Liver (tissue), 9 donors: ENCODE data around the gene MAGI1. TPM values are rescaled to one million over a fixed set of nuclear protein-coding genes. Genes with fewer than 3 reads are reported as not detected.

Source experiments
- DNase-seq: peaks from one replicate; pipeline ENCODE4 v3.0.0-alpha.2; 2017; ENCODE audit warnings: low spot score
- H3K27ac ChIP-seq, 2 donors: one replicate each; pipeline ENCODE4 v1.7.0; 2013; ENCODE audit warnings: inconsistent platforms in 2 of 2, low read length in 2 of 2, control low read depth in 1 of 2, low read depth in 1 of 2, mild to moderate bottlenecking in 1 of 2
- H3K27me3 ChIP-seq, 4 donors: one replicate each; pipeline versions ENCODE4 v1.6.1 to v1.7.0; 2013; ENCODE audit warnings: low read length in 3 of 4, inconsistent platforms in 1 of 4, mild to moderate bottlenecking in 1 of 4, moderate library complexity in 1 of 4; ENCODE audit not compliant: control insufficient read depth in 4 of 4, insufficient read depth in 4 of 4
- H3K36me3 ChIP-seq, 4 donors: one replicate each; pipeline versions ENCODE4 v1.6.1 to v1.7.0; 2013; ENCODE audit warnings: low read length in 3 of 4, mild to moderate bottlenecking in 3 of 4, low read depth in 1 of 4, moderate library complexity in 1 of 4; ENCODE audit not compliant: control insufficient read depth in 4 of 4, insufficient read depth in 3 of 4
- H3K4me1 ChIP-seq, 4 donors: one replicate each; pipeline versions ENCODE4 v1.6.1 to v1.7.0; 2013; ENCODE audit warnings: low read length in 3 of 4, mild to moderate bottlenecking in 3 of 4, moderate library complexity in 1 of 4; ENCODE audit not compliant: control insufficient read depth in 4 of 4, insufficient read depth in 4 of 4
- H3K4me3 ChIP-seq, 3 donors: one replicate each; pipeline versions ENCODE4 v1.6.1 to v1.7.0; 2013; ENCODE audit warnings: low read length in 3 of 3, control low read depth in 1 of 3, low read depth in 1 of 3, mild to moderate bottlenecking in 1 of 3
- H3K9ac ChIP-seq, 2 donors: one replicate each; pipeline ENCODE4 v1.7.0; 2013; ENCODE audit warnings: low read length in 2 of 2, mild to moderate bottlenecking in 2 of 2, moderate library complexity in 2 of 2, control low read depth in 1 of 2, low read depth in 1 of 2
- H3K9me3 ChIP-seq, 4 donors: one replicate each; pipeline versions ENCODE4 v1.6.1 to v1.7.0; 2013; ENCODE audit warnings: low read length in 3 of 4; ENCODE audit not compliant: control insufficient read depth in 4 of 4
- EGR1 ChIP-seq, 2 donors: IDR thresholded peaks; 2 replicates each; pipeline ENCODE4 v1.6.1; 2016 to 2018; ENCODE audit warnings: antibody characterized with exemption in 2 of 2, low read depth in 2 of 2
- FOXA1 ChIP-seq: IDR thresholded peaks from 2 replicates; pipeline ENCODE4 v1.6.1; 2016; ENCODE audit warnings: antibody characterized with exemption
- FOXA2 ChIP-seq: IDR thresholded peaks from 2 replicates; pipeline ENCODE4 v1.6.1; 2016; ENCODE audit warnings: antibody characterized with exemption
- GABPA ChIP-seq, 2 donors: IDR thresholded peaks in 1 of 2; conservative IDR thresholded peaks in 1 of 2; 2 replicates each; pipeline ENCODE4 v1.6.1; 2016; ENCODE audit warnings: antibody characterized with exemption in 2 of 2, mild to moderate bottlenecking in 1 of 2, moderate library complexity in 1 of 2
- HNF4A ChIP-seq, 2 donors: conservative IDR thresholded peaks; 2 replicates each; pipeline ENCODE4 v1.6.1; 2016; ENCODE audit warnings: antibody characterized with exemption in 2 of 2, mild to moderate bottlenecking in 2 of 2
- HNF4G ChIP-seq: IDR thresholded peaks from 2 replicates; pipeline ENCODE4 v1.6.1; 2016; ENCODE audit warnings: antibody characterized with exemption
- JUND ChIP-seq, 2 donors: IDR thresholded peaks; 2 replicates each; pipeline ENCODE4 v1.6.1; 2016; ENCODE audit warnings: antibody characterized with exemption in 2 of 2
- NR2F2 ChIP-seq: IDR thresholded peaks from 2 replicates; pipeline ENCODE4 v1.6.1; 2016; ENCODE audit warnings: antibody characterized with exemption
- RAD21 ChIP-seq, 2 donors: IDR thresholded peaks; 2 replicates each; pipeline ENCODE4 v1.6.1; 2016; ENCODE audit warnings: antibody characterized with exemption in 2 of 2, mild to moderate bottlenecking in 2 of 2
- RXRA ChIP-seq, 2 donors: IDR thresholded peaks; 2 replicates each; pipeline ENCODE4 v1.6.1; 2017 to 2018; ENCODE audit warnings: antibody characterized with exemption in 2 of 2, mild to moderate bottlenecking in 1 of 2
- SP1 ChIP-seq: IDR thresholded peaks from 2 replicates; pipeline ENCODE4 v1.6.1; 2018; ENCODE audit warnings: antibody characterized with exemption, mild to moderate bottlenecking
- TAF1 ChIP-seq: conservative IDR thresholded peaks from 2 replicates; pipeline ENCODE4 v1.6.1; 2016; ENCODE audit warnings: antibody characterized with exemption, mild to moderate bottlenecking
- YY1 ChIP-seq: IDR thresholded peaks from 2 replicates; pipeline ENCODE4 v1.6.1; 2016; ENCODE audit warnings: antibody characterized with exemption, mild to moderate bottlenecking
- WGBS: extraction: QIAGEN DNeasy Blood & Tissue Kit; methylation state at CpG from one replicate; pipeline ENCODE4 v1.1.7; 2013; 5-methylcytosine and 5-hydroxymethylcytosine counted together
- polyA plus RNA-seq, 2 donors: library from polyadenylated mRNA; stranded (reverse) in 1 of 2; unstranded in 1 of 2; fragments of 200-250 nt in 1 of 2; fragments of >200 nt in 1 of 2; fragmentation: Nextera tagmentation in 1 of 2; extraction: Ambion mirVana in 1 of 2; gene quantifications; one replicate each; pipeline versions ENCODE4 v1.2.1 to v1.2.3, GENCODE V29; 2013 to 2015
- total RNA-seq, 2 donors: library from RNA; depleted of rRNA; stranded (reverse); fragments of >200 nt; gene quantifications; one replicate each; pipeline ENCODE4 v1.2.3, GENCODE V29; 2014
- TF ChIP-seq, protein P1 (sequence below): fragments of 150-350 bp; IDR thresholded peaks from 2 replicates; pipeline ENCODE4 v1.5.1; 2017; ENCODE audit warnings: improper control_type of control experiment, low read depth, low read length; ENCODE audit not compliant: missing input control
- TF ChIP-seq, protein P2 (sequence below): IDR thresholded peaks from 2 replicates; pipeline ENCODE4 v1.6.1; 2016; ENCODE audit warnings: antibody characterized with exemption
- TF ChIP-seq, protein P3 (sequence below): IDR thresholded peaks from 2 replicates; pipeline ENCODE4 v1.6.1; 2016; ENCODE audit warnings: antibody characterized with exemption
- TF ChIP-seq, protein P4 (sequence below): IDR thresholded peaks from 2 replicates; pipeline ENCODE4 v1.6.1; 2016; ENCODE audit warnings: antibody characterized with exemption, mild to moderate bottlenecking
- TF ChIP-seq, protein P5 (sequence below): IDR thresholded peaks from 2 replicates; pipeline ENCODE4 v1.6.1; 2016; ENCODE audit warnings: antibody characterized with exemption
- donor health status: healthy.
- donor health status: healthy.
- donor health status: healthy.
- donor health status: healthy.
- donor health status: healthy.

The MAGI1 gene
- total and polyA plus RNA-seq, 4 donors = 9.6 to 68.8 (median 14.0) TPM

DNA sequence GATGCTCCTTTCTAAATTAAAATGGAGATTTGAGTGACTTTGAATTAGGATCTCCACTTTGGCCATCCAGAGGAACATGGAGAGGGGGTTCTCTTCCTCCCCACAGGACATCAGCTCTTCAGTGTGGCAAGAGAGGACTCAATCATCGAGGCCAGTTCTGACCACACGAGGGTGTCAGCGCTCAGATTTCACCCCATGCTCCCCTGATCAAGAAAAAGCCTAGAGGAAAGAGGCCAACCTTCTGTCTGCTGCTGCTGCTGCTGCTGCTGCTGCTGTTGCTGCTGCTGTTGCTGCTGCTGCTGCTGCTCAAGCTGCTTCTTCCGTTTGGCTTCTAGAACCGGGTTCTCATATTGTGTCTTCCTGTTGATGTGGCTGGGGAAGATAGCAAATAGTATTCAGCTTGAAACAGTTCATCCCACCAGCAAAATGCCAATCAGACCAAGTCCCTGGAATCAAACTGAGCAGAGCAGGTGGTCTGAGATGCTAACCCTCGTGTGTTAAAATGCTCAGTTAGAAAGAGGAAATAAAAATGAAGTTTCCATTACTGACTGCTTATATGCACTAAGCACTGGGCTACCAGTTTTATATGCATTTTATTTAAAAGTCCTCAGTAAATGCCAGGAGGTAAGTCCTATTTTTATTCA lies 599.0 kb downstream of the MAGI1 start:
- peak; percentile 41 for DNase-seq
- 42% methylated on average over 6 of the region's 6 CpGs for WGBS
- Histone ChIP-seq H3K36me3 (peaks cover 0 to 13% (median 6%) of the 10 kb centered on the region in 4 donors), H3K9me3 (no peaks in the 10 kb centered on the region), H3K4me1 (no peaks in the 10 kb centered on the region), H3K27me3 (no peaks in the 10 kb centered on the region), H3K4me3 (no peak overlapping the region), H3K27ac (no peak overlapping the region), H3K9ac (no peak overlapping the region)
- TF ChIP-seq, protein P1, sequence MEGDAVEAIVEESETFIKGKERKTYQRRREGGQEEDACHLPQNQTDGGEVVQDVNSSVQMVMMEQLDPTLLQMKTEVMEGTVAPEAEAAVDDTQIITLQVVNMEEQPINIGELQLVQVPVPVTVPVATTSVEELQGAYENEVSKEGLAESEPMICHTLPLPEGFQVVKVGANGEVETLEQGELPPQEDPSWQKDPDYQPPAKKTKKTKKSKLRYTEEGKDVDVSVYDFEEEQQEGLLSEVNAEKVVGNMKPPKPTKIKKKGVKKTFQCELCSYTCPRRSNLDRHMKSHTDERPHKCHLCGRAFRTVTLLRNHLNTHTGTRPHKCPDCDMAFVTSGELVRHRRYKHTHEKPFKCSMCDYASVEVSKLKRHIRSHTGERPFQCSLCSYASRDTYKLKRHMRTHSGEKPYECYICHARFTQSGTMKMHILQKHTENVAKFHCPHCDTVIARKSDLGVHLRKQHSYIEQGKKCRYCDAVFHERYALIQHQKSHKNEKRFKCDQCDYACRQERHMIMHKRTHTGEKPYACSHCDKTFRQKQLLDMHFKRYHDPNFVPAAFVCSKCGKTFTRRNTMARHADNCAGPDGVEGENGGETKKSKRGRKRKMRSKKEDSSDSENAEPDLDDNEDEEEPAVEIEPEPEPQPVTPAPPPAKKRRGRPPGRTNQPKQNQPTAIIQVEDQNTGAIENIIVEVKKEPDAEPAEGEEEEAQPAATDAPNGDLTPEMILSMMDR = peak; percentile 52
- no peak for TF ChIP-seq NR2F2
- TF ChIP-seq RAD21 (IDR thresholded peaks at IDR 0.05) = peak; percentile 82 to 89
- no peak for TF ChIP-seq TAF1

DNA sequence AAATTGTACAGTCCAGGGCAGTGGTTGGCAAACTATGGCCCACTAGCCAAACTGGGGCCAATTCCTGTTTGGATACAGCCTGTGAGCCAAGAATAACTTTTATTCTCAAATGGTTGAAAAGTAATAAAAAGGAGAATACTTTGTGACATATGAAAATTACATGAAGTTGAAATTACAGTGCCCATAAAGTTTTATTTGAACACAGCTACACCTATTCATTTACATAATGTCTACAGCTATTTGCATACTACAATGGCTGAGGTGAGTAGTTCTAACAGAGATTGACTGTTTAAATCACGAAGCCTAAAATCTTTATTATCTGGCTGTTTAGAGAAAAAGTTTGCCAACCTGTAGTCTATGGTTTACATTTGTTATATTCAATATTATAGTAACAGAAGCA lies 600.1 kb downstream of the MAGI1 start:
- 98% methylated on average over 1 of the region's 1 CpG for WGBS
- Histone ChIP-seq H3K9ac (no peak overlapping the region), H3K27ac (no peak overlapping the region), H3K27me3 (no peaks in the 10 kb centered on the region), H3K36me3 (peaks cover 0 to 13% (median 6%) of the 10 kb centered on the region in 4 donors), H3K9me3 (no peaks in the 10 kb centered on the region), H3K4me1 (no peaks in the 10 kb centered on the region), H3K4me3 (no peak overlapping the region)
- TF ChIP-seq NR2F2 = no peak
- no peak for TF ChIP-seq FOXA2
- no peak for TF ChIP-seq RAD21 (IDR thresholded peaks at IDR 0.05)
- no peak for TF ChIP-seq JUND (IDR thresholded peaks at IDR 0.05)
- no peak for TF ChIP-seq TAF1
- TF ChIP-seq, protein P1 = no peak
- TF ChIP-seq, protein P2, sequence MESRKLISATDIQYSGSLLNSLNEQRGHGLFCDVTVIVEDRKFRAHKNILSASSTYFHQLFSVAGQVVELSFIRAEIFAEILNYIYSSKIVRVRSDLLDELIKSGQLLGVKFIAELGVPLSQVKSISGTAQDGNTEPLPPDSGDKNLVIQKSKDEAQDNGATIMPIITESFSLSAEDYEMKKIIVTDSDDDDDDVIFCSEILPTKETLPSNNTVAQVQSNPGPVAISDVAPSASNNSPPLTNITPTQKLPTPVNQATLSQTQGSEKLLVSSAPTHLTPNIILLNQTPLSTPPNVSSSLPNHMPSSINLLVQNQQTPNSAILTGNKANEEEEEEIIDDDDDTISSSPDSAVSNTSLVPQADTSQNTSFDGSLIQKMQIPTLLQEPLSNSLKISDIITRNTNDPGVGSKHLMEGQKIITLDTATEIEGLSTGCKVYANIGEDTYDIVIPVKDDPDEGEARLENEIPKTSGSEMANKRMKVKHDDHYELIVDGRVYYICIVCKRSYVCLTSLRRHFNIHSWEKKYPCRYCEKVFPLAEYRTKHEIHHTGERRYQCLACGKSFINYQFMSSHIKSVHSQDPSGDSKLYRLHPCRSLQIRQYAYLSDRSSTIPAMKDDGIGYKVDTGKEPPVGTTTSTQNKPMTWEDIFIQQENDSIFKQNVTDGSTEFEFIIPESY = no peak
- no peak for TF ChIP-seq SP1
- TF ChIP-seq GABPA (IDR thresholded peaks at IDR 0.05 in 1 of 2, conservative IDR thresholded peaks at IDR 0.05 in 1 of 2) = no peak
- no peak for TF ChIP-seq FOXA1
- no peak for TF ChIP-seq YY1
- no peak for TF ChIP-seq RXRA (IDR thresholded peaks at IDR 0.05)
- TF ChIP-seq, protein P3, sequence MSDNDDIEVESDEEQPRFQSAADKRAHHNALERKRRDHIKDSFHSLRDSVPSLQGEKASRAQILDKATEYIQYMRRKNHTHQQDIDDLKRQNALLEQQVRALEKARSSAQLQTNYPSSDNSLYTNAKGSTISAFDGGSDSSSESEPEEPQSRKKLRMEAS = no peak
- no peak for TF ChIP-seq EGR1 (IDR thresholded peaks at IDR 0.05; ENCODE audit: low read depth in 2 of 2)
- TF ChIP-seq, protein P4, sequence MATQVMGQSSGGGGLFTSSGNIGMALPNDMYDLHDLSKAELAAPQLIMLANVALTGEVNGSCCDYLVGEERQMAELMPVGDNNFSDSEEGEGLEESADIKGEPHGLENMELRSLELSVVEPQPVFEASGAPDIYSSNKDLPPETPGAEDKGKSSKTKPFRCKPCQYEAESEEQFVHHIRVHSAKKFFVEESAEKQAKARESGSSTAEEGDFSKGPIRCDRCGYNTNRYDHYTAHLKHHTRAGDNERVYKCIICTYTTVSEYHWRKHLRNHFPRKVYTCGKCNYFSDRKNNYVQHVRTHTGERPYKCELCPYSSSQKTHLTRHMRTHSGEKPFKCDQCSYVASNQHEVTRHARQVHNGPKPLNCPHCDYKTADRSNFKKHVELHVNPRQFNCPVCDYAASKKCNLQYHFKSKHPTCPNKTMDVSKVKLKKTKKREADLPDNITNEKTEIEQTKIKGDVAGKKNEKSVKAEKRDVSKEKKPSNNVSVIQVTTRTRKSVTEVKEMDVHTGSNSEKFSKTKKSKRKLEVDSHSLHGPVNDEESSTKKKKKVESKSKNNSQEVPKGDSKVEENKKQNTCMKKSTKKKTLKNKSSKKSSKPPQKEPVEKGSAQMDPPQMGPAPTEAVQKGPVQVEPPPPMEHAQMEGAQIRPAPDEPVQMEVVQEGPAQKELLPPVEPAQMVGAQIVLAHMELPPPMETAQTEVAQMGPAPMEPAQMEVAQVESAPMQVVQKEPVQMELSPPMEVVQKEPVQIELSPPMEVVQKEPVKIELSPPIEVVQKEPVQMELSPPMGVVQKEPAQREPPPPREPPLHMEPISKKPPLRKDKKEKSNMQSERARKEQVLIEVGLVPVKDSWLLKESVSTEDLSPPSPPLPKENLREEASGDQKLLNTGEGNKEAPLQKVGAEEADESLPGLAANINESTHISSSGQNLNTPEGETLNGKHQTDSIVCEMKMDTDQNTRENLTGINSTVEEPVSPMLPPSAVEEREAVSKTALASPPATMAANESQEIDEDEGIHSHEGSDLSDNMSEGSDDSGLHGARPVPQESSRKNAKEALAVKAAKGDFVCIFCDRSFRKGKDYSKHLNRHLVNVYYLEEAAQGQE = no peak
- TF ChIP-seq, protein P5, sequence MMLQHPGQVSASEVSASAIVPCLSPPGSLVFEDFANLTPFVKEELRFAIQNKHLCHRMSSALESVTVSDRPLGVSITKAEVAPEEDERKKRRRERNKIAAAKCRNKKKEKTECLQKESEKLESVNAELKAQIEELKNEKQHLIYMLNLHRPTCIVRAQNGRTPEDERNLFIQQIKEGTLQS = no peak
- no peak for TF ChIP-seq HNF4A (conservative IDR thresholded peaks at IDR 0.05)
- no peak for TF ChIP-seq HNF4G
- no peak for DNase-seq
